ENCODE data around the gene ME1.
"Not testable (repeated sequence)": the region's sequence is repeated elsewhere in the genome, so short reads cannot be mapped to it uniquely, and the experiment has no call there.

Gene ME1

GRCh38 chr6:83352424-83353061, 78.3 kb downstream of the ME1 start:
- no peak for DNase-seq

- DNase-seq = no peak
Observed at GRCh38 chr6:83343121-83343520, 87.7 kb downstream of the ME1 start.

GRCh38 chr6:83341765-83342164, 89.1 kb downstream of the ME1 start:
- DNase-seq = no peak

GRCh38 chr6:83333916-83334315, 96.9 kb downstream of the ME1 start:
- not testable (repeated sequence) for DNase-seq

- no peak for DNase-seq
Observed at GRCh38 chr6:83333500-83333899, 97.4 kb downstream of the ME1 start.

GRCh38 chr6:83314693-83315092, 116.2 kb downstream of the ME1 start:
- DNase-seq = no peak

- DNase-seq = no peak
Observed at GRCh38 chr6:83313882-83314281, 117.0 kb downstream of the ME1 start.

GRCh38 chr6:83311231-83311630, 119.6 kb downstream of the ME1 start:
- no peak for DNase-seq

GRCh38 chr6:83310046-83310445, 120.8 kb downstream of the ME1 start:
- DNase-seq = no peak

GRCh38 chr6:83309344-83309743, 121.5 kb downstream of the ME1 start:
- no peak for DNase-seq

- no peak for DNase-seq
Observed at GRCh38 chr6:83308833-83309232, 122.0 kb downstream of the ME1 start.

GRCh38 chr6:83307849-83308248, 123.0 kb downstream of the ME1 start:
- DNase-seq = no peak

GRCh38 chr6:83303426-83303825, 127.4 kb downstream of the ME1 start:
- DNase-seq = no peak

GRCh38 chr6:83294676-83295075, 136.2 kb downstream of the ME1 start:
- no peak for DNase-seq

GRCh38 chr6:83292900-83293843, 137.7 kb downstream of the ME1 start:
- DNase-seq = no peak

- DNase-seq = not testable (repeated sequence)
Observed at GRCh38 chr6:83287298-83287697, 143.6 kb downstream of the ME1 start.

- no peak for DNase-seq
Observed at GRCh38 chr6:83285917-83286316, 144.9 kb downstream of the ME1 start.

GRCh38 chr6:83273596-83273995, 157.3 kb downstream of the ME1 start:
- no peak for DNase-seq

GRCh38 chr6:83270971-83271719, 159.7 kb downstream of the ME1 start:
- DNase-seq = no peak

- no peak for DNase-seq
Observed at GRCh38 chr6:83265384-83265783, 165.5 kb downstream of the ME1 start.

GRCh38 chr6:83260577-83260976, 170.3 kb downstream of the ME1 start:
- no peak for DNase-seq

GRCh38 chr6:83258517-83258916, 172.3 kb downstream of the ME1 start:
- DNase-seq = no peak

- DNase-seq = no peak
Observed at GRCh38 chr6:83257791-83258190, 173.1 kb downstream of the ME1 start.
